ENCODE data around the gene PDE8A. TPM values are rescaled to one million over a fixed set of nuclear protein-coding genes. Genes with fewer than 3 reads are reported as not detected.

The PDE8A gene
- total RNA-seq, 2 experiments from 2014 or later: 28.3 to 32.3 TPM

DNA sequence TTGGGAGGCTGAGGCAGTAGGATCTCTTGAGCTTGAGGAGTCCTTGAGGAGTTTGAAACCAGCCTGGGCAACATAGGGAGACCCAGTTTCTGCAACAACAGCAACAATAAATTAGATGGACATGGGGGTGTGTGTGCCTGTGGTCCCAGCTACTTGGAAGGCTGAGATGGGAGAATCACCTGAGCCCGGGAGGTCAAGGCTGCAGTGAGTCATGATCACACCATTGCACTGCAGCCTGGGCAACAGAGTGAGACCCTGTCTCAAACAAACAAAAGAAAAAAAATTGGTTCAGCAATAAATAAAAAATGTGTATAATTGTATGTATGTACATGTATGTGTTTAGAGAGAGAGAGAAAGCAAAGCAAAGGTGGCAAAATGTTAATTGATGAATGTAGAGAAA, 83.1 kb downstream of the PDE8A start:
- BruUV-seq (replicated peaks): no TSS peak
- H3K4me1 ChIP-seq (ENCODE audit: insufficient read depth, low read length, poor library complexity, severe bottlenecking): no peaks in the 10 kb centered on the region
- CTCF ChIA-PET (ENCODE audit: unreplicated experiment): no interaction called here

DNA sequence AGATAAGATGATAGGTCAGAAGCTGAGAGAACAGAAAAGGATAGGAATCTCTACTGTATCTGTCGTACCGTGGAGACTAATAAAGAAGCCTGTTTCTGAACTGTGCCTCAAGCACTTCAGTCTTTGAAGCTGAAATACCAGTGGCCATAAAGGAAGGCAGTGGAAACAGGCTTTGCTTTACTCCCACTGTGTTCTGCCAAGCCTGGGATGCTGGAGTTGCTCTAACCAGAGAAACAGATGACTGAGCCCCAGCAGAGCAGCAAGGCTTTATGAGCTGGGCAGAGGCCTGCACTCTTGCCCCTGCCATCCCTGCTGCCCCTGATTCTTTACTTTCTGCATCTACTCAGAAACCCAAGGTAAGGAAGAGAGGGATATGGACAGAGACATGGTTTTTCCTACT, 89.4 kb downstream of the PDE8A start:
- Histone ChIP-seq H3K79me2 (ENCODE audit: insufficient read depth, low read depth, low read length) (no peaks in the 10 kb centered on the region), H3K4me3 (ENCODE audit: low read depth, low read length, poor library complexity, severe bottlenecking) (no peak overlapping the region), H3K27ac (ENCODE audit: low read depth, low read length, poor library complexity, severe bottlenecking) (no peak overlapping the region), H3K9me3 (ENCODE audit: low read length) (no peaks in the 10 kb centered on the region), H3K4me2 (ENCODE audit: low read length) (no peak overlapping the region), H4K20me1 (ENCODE audit: insufficient read depth, low read length) (no peaks in the 10 kb centered on the region), H3K9me2 (ENCODE audit: insufficient read depth, low read length) (no peaks in the 10 kb centered on the region), H3K36me3 (ENCODE audit: insufficient read depth, low read length) (no peaks in the 10 kb centered on the region), H2AFZ (ENCODE audit: low read length) (no peak overlapping the region), H3K4me1 (ENCODE audit: insufficient read depth, low read length, poor library complexity, severe bottlenecking) (no peaks in the 10 kb centered on the region)
- DNase-seq (ENCODE audit: low spot score): no peak
- POLR2A ChIA-PET: interaction anchor here (1.1 kb wide), 1 partner anchor 8 kb away, joined by 3 read pairs; no protein-coding TSS in a partner anchor
- BruUV-seq (replicated peaks): no TSS peak
- intact Hi-C loops (cut with micrococcal nuclease; ENCODE audit: unreplicated experiment): no loop called here
- TF ChIP-seq, protein P1, sequence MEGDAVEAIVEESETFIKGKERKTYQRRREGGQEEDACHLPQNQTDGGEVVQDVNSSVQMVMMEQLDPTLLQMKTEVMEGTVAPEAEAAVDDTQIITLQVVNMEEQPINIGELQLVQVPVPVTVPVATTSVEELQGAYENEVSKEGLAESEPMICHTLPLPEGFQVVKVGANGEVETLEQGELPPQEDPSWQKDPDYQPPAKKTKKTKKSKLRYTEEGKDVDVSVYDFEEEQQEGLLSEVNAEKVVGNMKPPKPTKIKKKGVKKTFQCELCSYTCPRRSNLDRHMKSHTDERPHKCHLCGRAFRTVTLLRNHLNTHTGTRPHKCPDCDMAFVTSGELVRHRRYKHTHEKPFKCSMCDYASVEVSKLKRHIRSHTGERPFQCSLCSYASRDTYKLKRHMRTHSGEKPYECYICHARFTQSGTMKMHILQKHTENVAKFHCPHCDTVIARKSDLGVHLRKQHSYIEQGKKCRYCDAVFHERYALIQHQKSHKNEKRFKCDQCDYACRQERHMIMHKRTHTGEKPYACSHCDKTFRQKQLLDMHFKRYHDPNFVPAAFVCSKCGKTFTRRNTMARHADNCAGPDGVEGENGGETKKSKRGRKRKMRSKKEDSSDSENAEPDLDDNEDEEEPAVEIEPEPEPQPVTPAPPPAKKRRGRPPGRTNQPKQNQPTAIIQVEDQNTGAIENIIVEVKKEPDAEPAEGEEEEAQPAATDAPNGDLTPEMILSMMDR (conservative IDR thresholded peaks at IDR 0.05; ENCODE audit: low read length): no peak
- CTCF ChIA-PET (ENCODE audit: unreplicated experiment): no interaction called here

More for the DNA sequence above, 83.1 kb downstream of the PDE8A start:
- Histone ChIP-seq H3K79me2 (ENCODE audit: insufficient read depth, low read depth, low read length) (no peaks in the 10 kb centered on the region), H3K9me3 (ENCODE audit: low read length) (peaks cover 10% of the 10 kb centered on the region; the same call in 1 of the 2 replicates), H3K36me3 (ENCODE audit: insufficient read depth, low read length) (no peaks in the 10 kb centered on the region), H3K9me2 (ENCODE audit: insufficient read depth, low read length) (no peaks in the 10 kb centered on the region), H4K20me1 (ENCODE audit: insufficient read depth, low read length) (no peaks in the 10 kb centered on the region), H2AFZ (ENCODE audit: low read length) (no peak overlapping the region), H3K27ac (ENCODE audit: low read depth, low read length, poor library complexity, severe bottlenecking) (no peak overlapping the region), H3K4me2 (ENCODE audit: low read length) (no peak overlapping the region), H3K4me3 (ENCODE audit: low read depth, low read length, poor library complexity, severe bottlenecking) (no peak overlapping the region)
- intact Hi-C loops (cut with micrococcal nuclease; ENCODE audit: unreplicated experiment): no loop called here
- POLR2A ChIA-PET: interaction anchor here (0.6 kb wide), 1 partner anchor 66 kb away, joined by 3 read pairs; no protein-coding TSS in a partner anchor
- TF ChIP-seq, protein P1 (conservative IDR thresholded peaks at IDR 0.05; ENCODE audit: low read length): no peak
- TF ChIP-seq EZH2phosphoT487 (IDR thresholded peaks at IDR 0.05; ENCODE audit: borderline replicate concordance, low read depth, low read length): no peak
- no peak for DNase-seq (ENCODE audit: low spot score)

DNA sequence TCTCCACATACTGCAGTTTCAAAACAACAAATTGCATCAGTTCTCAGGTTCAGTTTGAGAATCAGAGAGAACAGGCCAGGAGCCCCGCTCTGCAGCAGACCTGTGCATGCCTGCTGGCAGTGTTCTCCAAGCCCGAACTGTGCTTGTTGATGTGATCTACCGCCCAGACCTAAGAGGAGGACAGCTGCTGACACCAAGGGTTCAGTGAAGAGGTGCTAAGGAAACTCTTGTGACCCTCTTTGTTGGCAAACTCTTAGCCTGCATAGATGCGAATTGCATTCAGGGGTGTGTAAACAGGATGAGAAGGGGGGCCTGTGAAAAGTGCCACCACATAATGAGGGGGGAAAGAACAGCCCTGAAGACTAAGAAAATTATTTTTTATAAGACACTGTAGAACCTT, 89.8 kb downstream of the PDE8A start:
- POLR2A ChIA-PET: no interaction called here

More for the DNA sequence above, 89.8 kb downstream of the PDE8A start:
- intact Hi-C loops (cut with micrococcal nuclease; ENCODE audit: unreplicated experiment): no loop called here
- CTCF ChIA-PET (ENCODE audit: unreplicated experiment): no interaction called here
- Histone ChIP-seq H3K4me2 (ENCODE audit: low read length) (no peak overlapping the region), H3K4me3 (ENCODE audit: low read depth, low read length, poor library complexity, severe bottlenecking) (no peak overlapping the region), H3K27ac (ENCODE audit: low read depth, low read length, poor library complexity, severe bottlenecking) (no peak overlapping the region), H4K20me1 (ENCODE audit: insufficient read depth, low read length) (no peaks in the 10 kb centered on the region), H3K36me3 (ENCODE audit: insufficient read depth, low read length) (no peaks in the 10 kb centered on the region), H3K9me3 (ENCODE audit: low read length) (no peaks in the 10 kb centered on the region), H3K9me2 (ENCODE audit: insufficient read depth, low read length) (no peaks in the 10 kb centered on the region), H3K4me1 (ENCODE audit: insufficient read depth, low read length, poor library complexity, severe bottlenecking) (no peaks in the 10 kb centered on the region), H2AFZ (ENCODE audit: low read length) (no peak overlapping the region), H3K79me2 (ENCODE audit: insufficient read depth, low read depth, low read length) (no peaks in the 10 kb centered on the region)
- DNase-seq (ENCODE audit: low spot score): no peak
- TF ChIP-seq, protein P1 (conservative IDR thresholded peaks at IDR 0.05; ENCODE audit: low read length): no peak
- no peak for TF ChIP-seq EZH2phosphoT487 (IDR thresholded peaks at IDR 0.05; ENCODE audit: borderline replicate concordance, low read depth, low read length)
- no TSS peak for BruUV-seq (replicated peaks)
